Gastroesophageal sphincter (tissue), 3 donors: ENCODE measurements around the gene GSK3B.

Source experiments
- CTCF ChIP-seq, 4 experiments: fragments of 200-600 bp in 2 of 4; fragments of 450-650 bp in 2 of 4; sonication (generic) in 1 of 4; IDR thresholded peaks; one replicate each; pipeline ENCODE4 v1.5.1; 2017 to 2019; ENCODE audit warnings: antibody characterized with exemption in 4 of 4, mild to moderate bottlenecking in 2 of 4, moderate library complexity in 2 of 4
- EP300 ChIP-seq: sonication (generic); formaldehyde crosslinking; IDR thresholded peaks from one replicate; pipeline ENCODE4 v1.6.1; 2017; ENCODE audit warnings: antibody characterized with exemption, mild to moderate bottlenecking
- POLR2A ChIP-seq, 2 donors: fragments of 450-650 bp; IDR thresholded peaks; one replicate each; pipeline ENCODE4 v1.6.1; 2017; ENCODE audit warnings: antibody characterized with exemption in 2 of 2, mild to moderate bottlenecking in 2 of 2, moderate library complexity in 1 of 2

- TF ChIP-seq POLR2A (IDR thresholded peaks at IDR 0.05) (no peak), CTCF (IDR thresholded peaks at IDR 0.05) (no peak), EP300 (no peak)
These were observed 62.7 kb downstream of the GSK3B start for GRCh38 chr3:120031561-120031960.
